HG03378 (cell line): ENCODE data around the gene CCNC.

Experiments used
- ATAC-seq: cut with Tn5 transposase; IDR thresholded peaks from one replicate; pipeline ENCODE4 v1.9.1; 2021; ENCODE audit warnings: mild to moderate bottlenecking, moderate library complexity; ENCODE audit not compliant: unreplicated experiment

The CCNC gene

GRCh38 chr6:99568103-99568933 lies at the start of gene CCNC:
Gene CCNC, minus strand, starts transcription at chr6:99568660. Its CDS starts 133 bp downstream, at chr6:99568527.
- ATAC-seq: peak; percentile 99

- ATAC-seq: no peak
These were observed 48.7 kb upstream of the CCNC start for GRCh38 chr6:99617131-99617530.

- ATAC-seq: peak; percentile 8
These were observed 46.1 kb upstream of the CCNC start for GRCh38 chr6:99614430-99615186.

GRCh38 chr6:99613705-99614429 lies 45.4 kb upstream of the CCNC start:
- peak; percentile 27 for ATAC-seq

- peak; percentile 23 for ATAC-seq
These were observed 44.9 kb upstream of the CCNC start for GRCh38 chr6:99613409-99613704.

GRCh38 chr6:99612551-99613408 lies 44.3 kb upstream of the CCNC start:
- ATAC-seq: no peak

GRCh38 chr6:99611148-99611547 lies 42.7 kb upstream of the CCNC start:
- peak; percentile 80 for ATAC-seq

GRCh38 chr6:99609905-99610489 lies 41.5 kb upstream of the CCNC start:
- ATAC-seq: no peak

GRCh38 chr6:99608886-99609482 lies 40.5 kb upstream of the CCNC start:
- ATAC-seq: no peak

GRCh38 chr6:99608059-99608885 lies 39.8 kb upstream of the CCNC start:
- no peak for ATAC-seq

GRCh38 chr6:99607416-99608036 lies 39.1 kb upstream of the CCNC start:
- no peak for ATAC-seq

GRCh38 chr6:99606656-99607415 lies 38.4 kb upstream of the CCNC start, which contains the start of gene PRDM13:
Gene PRDM13, plus strand, starts transcription at chr6:99606833. Its CDS starts 202 bp downstream, at chr6:99607035.
- no peak for ATAC-seq

GRCh38 chr6:99605911-99606655 lies 37.6 kb upstream of the CCNC start:
- no peak for ATAC-seq

- ATAC-seq: no peak
These were observed 36.7 kb upstream of the CCNC start for GRCh38 chr6:99605074-99605734.

- ATAC-seq: no peak
These were observed 36.0 kb upstream of the CCNC start for GRCh38 chr6:99604166-99605073.
